Gastrocnemius medialis (tissue), 4 donors: Measurements from ENCODE around the gene TRIM14. TPM values are rescaled to one million over a fixed set of nuclear protein-coding genes. Genes with fewer than 3 reads are reported as not detected.

ENCODE experiments used
- ATAC-seq, 2 donors: fragments of 150-250 bp; one replicate each; pipeline ENCODE4 v1.9.1; 2016
- DNase-seq, 2 donors: peaks; one replicate each; pipeline ENCODE4 v3.0.0-alpha.2; 2019
- H3K27ac ChIP-seq, 4 donors: fragments of 200-600 bp; sonication (generic); 1 replicate in 1 of 4; 2 replicates in 3 of 4; pipeline ENCODE4 v1.5.1; 2016 to 2018; ENCODE audit warnings: mild to moderate bottlenecking in 2 of 4, moderate library complexity in 1 of 4
- H3K27me3 ChIP-seq, 3 donors: fragments of 200-600 bp; sonication (generic) in 2 of 3; 1 replicate in 1 of 3; 2 replicates in 2 of 3; pipeline versions ENCODE4 v1.5.1 to v1.6.0; 2016 to 2019; ENCODE audit warnings: mild to moderate bottlenecking in 1 of 3, moderate library complexity in 1 of 3
- H3K36me3 ChIP-seq, 2 donors: fragments of 200-600 bp; sonication (generic) in 1 of 2; one replicate each; pipeline ENCODE4 v1.5.1; 2017 to 2018
- H3K4me1 ChIP-seq, 2 donors: fragments of 200-600 bp; sonication (generic) in 1 of 2; one replicate each; pipeline ENCODE4 v1.5.1; 2016 to 2017; ENCODE audit warnings: mild to moderate bottlenecking in 2 of 2
- H3K4me3 ChIP-seq, 4 donors: fragments of 200-600 bp; sonication (generic) in 3 of 4; 1 replicate in 1 of 4; 2 replicates in 3 of 4; pipeline ENCODE4 v1.5.1; 2016 to 2019; ENCODE audit warnings: mild to moderate bottlenecking in 2 of 4
- H3K9me3 ChIP-seq, 3 donors: fragments of 200-600 bp; sonication (generic) in 2 of 3; 1 replicate in 1 of 3; 2 replicates in 2 of 3; pipeline ENCODE4 v1.5.1; 2016 to 2019
- CTCF ChIP-seq, 5 experiments: fragments of 450-650 bp in 3 of 5; fragments of 200-600 bp in 2 of 5; sonication (generic) in 2 of 5; IDR thresholded peaks in 4 of 5; conservative IDR thresholded peaks in 1 of 5; 1 replicate in 4 of 5; 2 replicates in 1 of 5; pipeline ENCODE4 v1.5.1; 2016 to 2019; ENCODE audit warnings: antibody characterized with exemption in 5 of 5, mild to moderate bottlenecking in 3 of 5, moderate library complexity in 3 of 5
- POLR2A ChIP-seq, 2 donors: fragments of 450-650 bp; IDR thresholded peaks; one replicate each; pipeline ENCODE4 v1.6.1; 2017; ENCODE audit warnings: antibody characterized with exemption in 2 of 2, mild to moderate bottlenecking in 2 of 2, moderate library complexity in 2 of 2
- in situ Hi-C, 4 donors: fragments of 200-750 bp; cut with MboI; loops; one replicate each; pipeline versions ENCODE4 v1.15.0 to v1.8.0; 2017; ENCODE audit warnings: low sequenced_read_pairs in 4 of 4
- intact Hi-C: fragments of 100-400 bp; cut with DNase I; formaldehyde crosslinking; loops from one replicate; pipeline ENCODE4 v1.15.1; 2023; ENCODE audit warnings: low total_unique reads
- total RNA-seq, 4 donors: library from RNA; depleted of rRNA; stranded (reverse); fragments of >200 nt; gene quantifications; one replicate each; pipeline versions ENCODE4 v1.1.0 to v1.2.3, GENCODE V29; 2016

TRIM14 gene
- total RNA-seq, 4 donors from 2014 or later: 1.1 to 3.2 (median 1.3) TPM

GRCh38 chr9:98161851-98162250 is 42.8 kb upstream of the TRIM14 start:
- Histone ChIP-seq H3K9me3 (no peaks in the 10 kb centered on the region), H3K27me3 (no peaks in the 10 kb centered on the region), H3K4me1 (no peaks in the 10 kb centered on the region), H3K4me3 (no peak overlapping the region), H3K27ac (no peak overlapping the region), H3K36me3 (no peaks in the 10 kb centered on the region)
- no peak for ATAC-seq
- intact Hi-C loops (no loop called here), in situ Hi-C loops (no loop called here)
- TF ChIP-seq POLR2A (IDR thresholded peaks at IDR 0.05): no peak
- DNase-seq: no peak

- Histone ChIP-seq H3K27ac (no peak overlapping the region), H3K36me3 (no peaks in the 10 kb centered on the region), H3K9me3 (no peaks in the 10 kb centered on the region), H3K27me3 (no peaks in the 10 kb centered on the region), H3K4me3 (no peak overlapping the region), H3K4me1 (no peaks in the 10 kb centered on the region)
- DNase-seq (no peak), ATAC-seq (no peak)
- TF ChIP-seq POLR2A (IDR thresholded peaks at IDR 0.05) (no peak), CTCF (IDR thresholded peaks at IDR 0.05 in 4 of 5, conservative IDR thresholded peaks at IDR 0.05 in 1 of 5) (no peak)
- in situ Hi-C loops: no loop called here
- intact Hi-C loops: no loop called here
Measured at GRCh38 chr9:98159790-98160189, 40.8 kb upstream of the TRIM14 start.

GRCh38 chr9:98159301-98159700 is 40.3 kb upstream of the TRIM14 start:
- Histone ChIP-seq H3K4me3 (no peak overlapping the region), H3K27ac (no peak overlapping the region), H3K27me3 (no peaks in the 10 kb centered on the region), H3K9me3 (no peaks in the 10 kb centered on the region), H3K36me3 (no peaks in the 10 kb centered on the region), H3K4me1 (no peaks in the 10 kb centered on the region)
- TF ChIP-seq POLR2A (IDR thresholded peaks at IDR 0.05) (no peak), CTCF (IDR thresholded peaks at IDR 0.05 in 4 of 5, conservative IDR thresholded peaks at IDR 0.05 in 1 of 5) (no peak)
- intact Hi-C loops: no loop called here
- ATAC-seq (no peak), DNase-seq (no peak)
- in situ Hi-C loops: no loop called here

- Histone ChIP-seq H3K4me3 (no peak overlapping the region), H3K36me3 (no peaks in the 10 kb centered on the region), H3K9me3 (no peaks in the 10 kb centered on the region), H3K4me1 (no peaks in the 10 kb centered on the region), H3K27ac (no peak overlapping the region), H3K27me3 (no peaks in the 10 kb centered on the region)
- TF ChIP-seq CTCF (IDR thresholded peaks at IDR 0.05 in 4 of 5, conservative IDR thresholded peaks at IDR 0.05 in 1 of 5) (no peak), POLR2A (IDR thresholded peaks at IDR 0.05) (no peak)
- no peak for DNase-seq
- intact Hi-C loops: no loop called here
- no peak for ATAC-seq
- in situ Hi-C loops: no loop called here
Measured at GRCh38 chr9:98158071-98158831, 39.2 kb upstream of the TRIM14 start.

- Histone ChIP-seq H3K4me1 (no peaks in the 10 kb centered on the region), H3K9me3 (no peaks in the 10 kb centered on the region), H3K27ac (no peak overlapping the region), H3K4me3 (no peak overlapping the region), H3K27me3 (no peaks in the 10 kb centered on the region), H3K36me3 (no peaks in the 10 kb centered on the region)
- no peak for ATAC-seq
- in situ Hi-C loops (no loop called here), intact Hi-C loops (no loop called here)
- DNase-seq: no peak
- TF ChIP-seq POLR2A (IDR thresholded peaks at IDR 0.05) (no peak), CTCF (IDR thresholded peaks at IDR 0.05 in 4 of 5, conservative IDR thresholded peaks at IDR 0.05 in 1 of 5) (no peak)
Measured at GRCh38 chr9:98157372-98157771, 38.4 kb upstream of the TRIM14 start.
